LNCAP (cell line): ENCODE measurements around the gene WDR82.
A peak's percentile ranks its signal among the peaks of the same experiment; 100 is the strongest.

Experiments
- CTCF ChIP-seq: fragments of 450-650 bp; IDR thresholded peaks from 2 replicates; pipeline ENCODE4 v1.5.1; 2017; ENCODE audit warnings: mild to moderate bottlenecking

Gene WDR82

GRCh38 chr3:52222319-52223221 lies 55.9 kb downstream of the WDR82 start:
- no peak for TF ChIP-seq CTCF

GRCh38 chr3:52221563-52222318 lies 56.7 kb downstream of the WDR82 start:
- TF ChIP-seq CTCF = no peak

- TF ChIP-seq CTCF = no peak
These were observed 57.3 kb downstream of the WDR82 start for GRCh38 chr3:52221141-52221562.

GRCh38 chr3:52220380-52221026 lies 57.9 kb downstream of the WDR82 start:
- TF ChIP-seq CTCF = peak; percentile 93

- no peak for TF ChIP-seq CTCF
These were observed 59.4 kb downstream of the WDR82 start for GRCh38 chr3:52218937-52219650.

- no peak for TF ChIP-seq CTCF
These were observed 60.0 kb downstream of the WDR82 start for GRCh38 chr3:52218454-52218853.

GRCh38 chr3:52218026-52218425 lies 60.4 kb downstream of the WDR82 start:
- TF ChIP-seq CTCF = no peak
